ENCODE results near the gene GREB1.
A peak's percentile ranks its signal among the peaks of the same experiment; 100 is the strongest.

Gene GREB1

GRCh38 chr2:11579867-11580659 is 46.2 kb downstream of the GREB1 start:
- no peak for DNase-seq (ENCODE audit: low spot score)

DNA sequence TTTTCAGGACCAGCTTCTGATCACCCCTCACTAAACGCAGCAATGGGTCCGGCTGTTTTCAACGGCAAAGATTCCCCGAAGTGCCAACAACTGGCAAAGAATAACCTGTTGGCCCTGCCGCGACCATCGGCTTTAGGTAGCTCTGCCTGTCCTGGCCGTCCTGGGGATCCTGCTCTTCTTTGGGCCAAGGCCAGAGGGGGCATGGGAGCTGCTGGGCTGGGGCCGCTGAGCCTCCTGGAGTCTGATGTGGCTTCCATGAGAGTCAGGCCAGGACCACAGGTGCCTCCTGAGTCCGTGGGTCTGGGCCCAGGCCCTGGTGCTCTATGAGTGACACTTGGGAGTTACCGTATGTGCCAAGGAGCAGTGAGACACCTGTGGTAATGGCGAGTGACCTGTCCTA is 46.9 kb downstream of the GREB1 start:
- DNase-seq (ENCODE audit: low spot score) = no peak

DNA sequence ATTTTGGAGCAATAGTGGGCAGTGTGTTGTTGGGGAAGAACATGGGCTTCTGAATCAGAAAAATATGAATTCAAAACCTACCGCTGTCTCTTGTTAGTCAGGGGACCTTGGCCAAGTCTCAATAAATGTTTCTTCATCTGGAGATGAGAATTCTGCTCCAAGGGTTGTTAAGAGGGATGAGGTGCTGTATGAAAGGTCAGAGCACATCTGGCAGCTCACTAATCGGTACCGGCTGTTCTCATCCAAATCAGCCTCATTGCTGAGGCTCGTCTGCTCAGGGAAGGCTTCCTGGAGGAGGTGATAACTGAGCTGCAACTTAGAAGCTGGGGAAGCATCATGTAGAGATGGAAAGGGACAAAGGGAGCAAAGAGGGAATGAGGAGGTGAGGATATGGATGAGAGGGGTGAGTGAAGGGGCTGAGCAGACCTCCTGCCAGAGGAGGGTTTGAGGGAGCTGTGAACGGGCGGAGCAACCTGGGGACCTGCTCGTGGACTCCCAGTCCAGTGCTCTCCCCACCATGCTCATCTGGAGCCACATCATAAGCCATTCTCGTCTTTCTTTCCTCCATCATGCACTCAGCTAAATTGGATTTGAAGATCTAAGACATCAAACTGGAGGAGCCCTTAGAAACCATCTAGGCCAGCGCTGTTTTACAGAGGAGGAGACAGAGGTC is 47.4 kb downstream of the GREB1 start:
- DNase-seq (ENCODE audit: low spot score) = no peak

DNA sequence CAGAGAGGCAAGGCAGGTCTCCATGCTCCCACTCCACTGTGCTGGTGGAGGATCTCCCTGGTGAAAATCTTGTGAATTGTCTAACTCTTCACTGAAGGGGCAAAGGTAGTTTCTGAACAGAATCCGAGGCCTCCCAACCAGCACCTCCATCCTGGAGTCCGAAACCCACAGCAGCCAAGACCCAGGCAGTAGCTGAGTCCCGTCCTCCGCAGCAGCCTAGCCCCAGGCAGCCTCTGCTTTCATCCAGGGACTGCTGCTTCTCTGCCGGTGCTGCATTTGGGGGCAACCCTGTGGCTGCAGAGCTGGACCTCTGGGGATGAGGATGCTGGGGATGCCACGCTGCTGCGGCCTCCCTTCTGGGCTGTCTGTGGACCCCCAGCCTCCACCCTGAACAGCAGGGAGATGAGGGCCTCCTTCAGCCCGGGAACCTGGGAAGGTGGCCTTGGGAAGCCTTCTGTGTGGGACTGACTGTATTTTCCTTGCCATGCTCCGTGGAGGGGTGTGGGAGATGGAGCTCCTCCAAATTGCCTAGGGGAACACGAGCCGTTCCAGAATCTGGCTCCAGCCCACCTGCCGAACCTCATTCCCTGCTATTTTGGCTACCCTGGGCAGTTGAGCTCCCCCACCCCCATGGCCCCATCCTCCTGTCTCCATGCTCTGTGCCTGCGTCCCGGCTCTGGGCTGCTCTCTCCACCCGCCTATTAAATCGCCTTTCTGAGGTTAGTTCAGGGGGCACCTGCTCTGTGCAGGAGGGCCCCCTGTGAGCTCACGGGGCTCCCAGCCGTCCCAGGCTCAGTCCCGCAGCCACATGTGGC is 48.2 kb downstream of the GREB1 start:
- no peak for DNase-seq (ENCODE audit: low spot score)

DNA sequence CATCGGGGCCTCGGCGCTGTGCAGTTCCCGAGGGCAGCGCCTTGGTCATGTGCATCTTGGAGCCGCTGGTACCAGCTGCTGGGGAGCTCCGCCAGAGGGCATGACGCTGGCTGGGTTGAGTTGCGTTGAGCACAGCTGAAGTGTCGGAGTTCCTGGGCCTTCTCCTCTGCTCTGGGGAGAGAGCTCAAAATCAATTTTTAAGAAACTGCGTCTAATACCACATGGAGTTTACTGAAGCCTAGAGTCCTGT is 48.7 kb downstream of the GREB1 start:
- DNase-seq (ENCODE audit: low spot score) = no peak

DNA sequence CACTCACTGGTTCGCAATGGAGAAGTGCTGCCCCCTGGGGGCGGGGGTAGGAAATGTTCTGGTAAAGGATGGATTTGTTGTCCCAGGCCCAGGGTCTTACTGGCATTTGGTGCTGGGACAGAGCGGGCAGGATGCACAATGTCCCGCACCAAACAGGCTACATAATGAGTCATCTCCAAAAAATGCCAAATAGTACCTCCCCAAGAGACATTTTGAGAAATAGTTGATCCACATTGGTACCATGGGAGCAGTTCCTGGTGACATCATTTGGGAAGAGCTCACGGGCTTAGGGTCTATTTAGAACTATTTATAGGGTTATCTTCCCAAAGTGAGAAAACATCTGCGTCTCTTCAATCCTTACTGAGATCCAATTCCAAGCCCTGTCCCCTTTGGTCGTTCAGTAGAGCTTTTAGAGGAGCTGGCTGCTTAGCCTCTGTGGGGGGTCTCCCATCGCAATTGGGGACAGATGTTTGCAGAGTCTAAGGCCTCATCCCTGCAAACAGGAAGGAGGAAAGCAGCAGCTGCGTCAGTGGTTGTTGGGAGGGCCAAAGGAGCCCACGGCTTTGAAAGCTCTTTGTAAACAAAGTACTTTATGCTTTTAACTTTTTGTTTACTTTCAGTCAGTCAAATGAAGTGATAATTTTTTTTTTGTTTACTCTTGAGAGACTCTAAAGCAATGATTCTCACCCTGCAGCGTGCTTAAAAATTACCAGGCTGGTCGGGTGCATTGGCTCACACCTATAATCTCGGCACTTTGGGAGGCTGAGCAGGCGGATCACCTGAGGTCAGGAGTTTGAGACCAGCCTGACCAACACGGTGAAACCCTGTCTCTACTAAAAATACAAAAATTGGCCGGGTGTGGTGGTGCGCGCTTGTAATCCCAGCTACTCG is 49.3 kb downstream of the GREB1 start:
- DNase-seq (ENCODE audit: low spot score) = peak; percentile 53

DNA sequence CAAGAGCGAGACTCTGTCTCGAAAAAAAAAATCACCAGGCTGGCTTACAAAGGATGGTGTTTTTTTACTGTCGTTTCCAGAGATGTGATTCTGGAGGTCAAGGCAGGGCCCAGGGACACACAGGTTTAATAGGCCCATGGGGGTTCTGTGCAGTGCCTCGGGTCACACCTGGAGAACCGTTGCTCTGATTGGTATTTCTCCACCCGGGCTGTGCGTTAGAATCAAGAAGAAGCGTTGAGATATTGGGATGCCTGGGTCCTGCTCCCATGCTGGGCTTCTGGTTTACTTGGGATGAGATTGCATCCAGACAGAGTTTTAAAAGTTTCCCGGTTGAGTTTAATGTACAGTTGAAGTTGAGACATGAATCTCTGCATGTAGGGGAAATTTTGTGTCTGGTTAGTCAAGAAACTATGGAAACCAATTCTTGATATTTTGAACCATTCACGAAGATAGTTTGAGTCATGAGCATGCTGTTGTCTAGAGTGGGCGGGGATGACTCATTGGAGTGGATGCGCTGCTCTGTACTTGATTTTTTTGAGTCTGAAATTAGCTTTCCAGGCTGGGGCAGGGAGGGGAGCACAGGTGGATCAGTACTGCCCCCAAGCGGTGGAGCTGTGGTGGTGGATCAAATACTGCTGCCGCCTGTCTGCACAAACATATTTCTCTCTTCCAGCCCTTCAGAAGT is 50.1 kb downstream of the GREB1 start:
- DNase-seq (ENCODE audit: low spot score) = peak; percentile 89

DNA sequence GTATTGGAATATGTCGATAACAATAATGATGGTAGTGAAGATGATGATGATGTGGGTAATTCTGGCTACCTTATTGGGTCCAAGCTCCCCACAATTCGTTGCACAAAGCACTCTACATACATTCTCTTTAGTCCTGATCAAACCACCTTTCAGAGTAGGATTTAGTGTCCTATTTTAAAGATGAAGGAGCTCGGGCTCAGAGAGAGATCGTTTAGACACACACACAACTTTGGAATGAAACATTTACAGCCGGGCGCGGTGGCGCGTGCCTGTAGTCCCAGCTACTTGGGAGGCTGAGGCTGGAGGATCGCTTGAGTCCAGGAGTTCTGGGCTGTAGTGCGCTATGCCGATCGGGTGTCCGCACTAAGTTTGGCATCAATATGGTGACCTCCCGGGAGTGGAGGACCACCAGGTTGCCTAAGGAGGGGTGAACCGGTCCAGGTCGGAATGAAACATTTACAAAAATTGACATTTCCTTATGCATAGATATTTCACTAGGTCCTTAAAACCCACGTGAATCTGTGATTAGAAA is 50.7 kb downstream of the GREB1 start:
- DNase-seq (ENCODE audit: low spot score) = no peak

DNA sequence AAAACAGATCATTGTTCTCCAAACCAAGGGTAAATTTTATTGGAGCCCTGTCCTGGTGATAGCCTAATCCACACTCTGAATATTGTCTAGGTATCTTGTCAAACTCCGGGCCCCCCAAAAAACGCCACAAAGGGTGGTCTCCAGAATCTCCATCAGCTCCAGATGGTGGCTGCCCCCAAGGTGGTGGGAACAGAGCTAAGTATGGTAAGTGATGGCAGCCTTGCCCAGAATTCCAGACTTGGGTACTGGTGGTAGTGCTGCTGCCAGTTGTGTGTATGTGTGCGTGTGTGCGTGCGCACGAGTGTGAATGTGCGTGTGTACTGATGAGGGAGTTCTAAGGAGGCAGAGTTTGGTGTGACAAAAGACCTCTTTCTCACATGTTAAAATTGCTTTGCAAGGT is 51.2 kb downstream of the GREB1 start:
- DNase-seq (ENCODE audit: low spot score) = no peak

DNA sequence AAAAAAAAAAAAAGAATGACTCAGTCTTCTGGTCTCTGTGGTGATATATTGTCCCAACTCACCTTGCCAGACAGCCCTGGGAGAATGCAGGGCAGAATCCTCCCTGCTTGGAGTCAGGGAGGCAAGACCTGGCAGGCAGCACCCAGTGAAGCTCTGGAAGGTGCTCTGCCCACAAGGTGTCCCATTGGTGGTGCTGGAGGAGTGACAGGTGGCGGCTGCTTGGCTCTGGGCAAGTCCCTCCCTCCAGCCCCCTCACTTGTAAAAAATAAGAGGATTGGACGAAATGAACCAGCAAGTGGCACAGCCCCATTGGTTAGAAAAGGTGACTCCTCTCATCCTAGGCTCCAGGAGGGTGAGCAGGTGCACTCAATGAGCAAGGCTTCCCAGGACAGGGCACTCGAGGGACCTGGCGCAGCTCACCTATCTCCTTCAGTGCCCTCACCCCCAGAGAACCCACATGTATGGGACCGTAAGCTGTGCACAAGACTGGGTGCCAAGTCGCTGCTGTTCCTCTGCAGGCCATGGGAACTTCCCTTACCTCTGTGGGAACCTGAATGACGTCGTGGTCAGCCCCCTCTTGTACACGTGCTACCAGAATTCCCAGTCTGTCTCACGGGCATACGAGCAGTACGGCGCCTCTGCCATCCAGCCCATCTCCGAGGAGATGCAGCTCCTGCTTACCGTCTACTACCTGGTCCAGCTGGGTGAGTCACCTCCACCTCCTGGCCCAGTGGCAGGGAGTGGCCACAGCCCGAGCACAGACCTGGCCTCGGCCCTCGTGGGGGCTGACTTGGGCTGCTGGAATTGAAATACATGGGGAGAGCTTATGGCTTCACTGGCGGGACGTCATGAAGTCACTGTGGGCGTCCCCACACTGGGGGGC is 54.6 kb downstream of the GREB1 start:
- no peak for DNase-seq (ENCODE audit: low spot score)

- no peak for DNase-seq (ENCODE audit: low spot score)
Observed at GRCh38 chr2:11589316-11589940, 55.6 kb downstream of the GREB1 start.

DNA sequence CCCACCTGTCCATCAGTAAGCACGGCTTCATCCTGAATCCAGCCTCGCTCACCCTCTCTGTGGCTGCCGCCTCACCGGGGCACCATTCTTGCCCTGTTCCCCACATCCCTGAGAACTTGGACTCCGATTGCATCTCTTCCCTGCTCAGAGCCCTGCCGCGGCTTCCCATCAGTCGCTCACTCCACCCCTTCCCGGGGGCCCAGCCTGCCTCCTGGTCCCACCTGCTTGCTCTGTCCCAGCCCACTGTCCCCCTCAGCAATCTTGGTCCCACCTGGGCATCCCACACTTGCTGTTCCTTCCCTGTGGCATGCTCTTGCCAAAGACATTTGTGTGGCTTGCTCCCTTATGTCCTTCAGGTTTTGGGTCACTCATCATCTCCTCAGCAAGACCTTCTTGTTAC is 56.3 kb downstream of the GREB1 start:
- DNase-seq (ENCODE audit: low spot score) = no peak

DNA sequence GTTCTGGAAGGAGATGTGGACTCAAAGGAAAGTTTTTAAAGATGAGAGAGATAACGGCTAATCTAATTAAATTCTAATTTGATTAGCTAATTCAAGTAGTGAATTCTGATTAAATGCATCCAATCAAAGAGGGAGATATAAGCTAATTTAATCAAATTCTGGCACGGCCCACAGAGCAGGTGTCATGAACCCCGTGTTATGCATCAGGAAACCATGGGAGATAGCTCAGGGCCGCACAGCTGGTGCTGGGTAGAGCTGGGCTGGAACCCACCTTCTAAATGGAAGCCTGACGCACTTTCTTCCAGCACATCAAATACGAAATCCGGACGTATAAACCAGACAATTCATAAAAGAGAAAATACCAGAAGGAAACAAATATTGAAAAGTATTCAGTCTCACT is 57.2 kb downstream of the GREB1 start:
- DNase-seq (ENCODE audit: low spot score) = no peak

GRCh38 chr2:11592671-11593574 is 59.1 kb downstream of the GREB1 start:
- no peak for DNase-seq (ENCODE audit: low spot score)

- no peak for DNase-seq (ENCODE audit: low spot score)
Observed at GRCh38 chr2:11596801-11597200, 63.0 kb downstream of the GREB1 start.

- DNase-seq (ENCODE audit: low spot score) = no peak
Observed at GRCh38 chr2:11597538-11598225, 63.8 kb downstream of the GREB1 start.

- DNase-seq (ENCODE audit: low spot score) = peak; percentile 38
Observed at GRCh38 chr2:11598228-11598731, 64.4 kb downstream of the GREB1 start.

Measured in putamen (tissue), 1 donor.